ENCODE data around the gene DBH.

DNA sequence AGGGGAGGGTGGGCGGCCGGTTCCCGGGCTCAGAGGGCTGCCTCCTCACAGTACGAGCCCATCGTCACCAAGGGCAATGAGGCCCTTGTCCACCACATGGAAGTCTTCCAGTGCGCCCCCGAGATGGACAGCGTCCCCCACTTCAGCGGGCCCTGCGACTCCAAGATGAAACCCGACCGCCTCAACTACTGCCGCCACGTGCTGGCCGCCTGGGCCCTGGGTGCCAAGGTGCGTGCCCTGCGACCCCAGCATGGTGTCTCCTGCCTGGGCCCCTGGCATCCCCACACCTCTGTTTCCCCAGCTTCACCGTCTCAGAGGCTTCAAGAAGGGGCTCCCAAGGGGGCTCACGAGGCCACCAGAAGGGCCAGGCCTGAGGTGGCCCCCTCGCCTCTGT, 7.2 kb downstream of the DBH start:
- TF ChIP-seq CTCF (conservative IDR thresholded peaks at IDR 0.05; ENCODE audit: low read depth, low read length) (no peak), EZH2 (IDR thresholded peaks at IDR 0.05; ENCODE audit: borderline replicate concordance, low read depth, low read length, poor library complexity, severe bottlenecking) (no peak)
